ENCODE results near the gene TUBA3D. TPM values are rescaled to one million over a fixed set of nuclear protein-coding genes. Genes with fewer than 3 reads are reported as not detected.
A peak's percentile ranks its signal among the peaks of the same experiment; 100 is the strongest.
"Not testable (repeated sequence)": the region's sequence is repeated elsewhere in the genome, so short reads cannot be mapped to it uniquely, and the experiment has no call there.

Gene TUBA3D
- total and polyA plus RNA-seq, 9 of the 15 experiments (the other 6 are each of a cell fraction or from before 2014, with no cell fraction given) = not detected

- FAIRE-seq; in situ Hi-C loops (cut with MboI): not testable (repeated sequence)
- H3K4me1 ChIP-seq (replicated peaks in 1 of 2; ENCODE audit: control insufficient read depth in 2 of 2, insufficient read depth in 2 of 2, low read length in 2 of 2) = peaks cover 0 to 22% of the 10 kb centered on the region in 2 experiments; a peak in 2 of 5 replicates
These were observed 54.9 kb downstream of the TUBA3D start for GRCh38 chr2:131530626-131531344.

DNA sequence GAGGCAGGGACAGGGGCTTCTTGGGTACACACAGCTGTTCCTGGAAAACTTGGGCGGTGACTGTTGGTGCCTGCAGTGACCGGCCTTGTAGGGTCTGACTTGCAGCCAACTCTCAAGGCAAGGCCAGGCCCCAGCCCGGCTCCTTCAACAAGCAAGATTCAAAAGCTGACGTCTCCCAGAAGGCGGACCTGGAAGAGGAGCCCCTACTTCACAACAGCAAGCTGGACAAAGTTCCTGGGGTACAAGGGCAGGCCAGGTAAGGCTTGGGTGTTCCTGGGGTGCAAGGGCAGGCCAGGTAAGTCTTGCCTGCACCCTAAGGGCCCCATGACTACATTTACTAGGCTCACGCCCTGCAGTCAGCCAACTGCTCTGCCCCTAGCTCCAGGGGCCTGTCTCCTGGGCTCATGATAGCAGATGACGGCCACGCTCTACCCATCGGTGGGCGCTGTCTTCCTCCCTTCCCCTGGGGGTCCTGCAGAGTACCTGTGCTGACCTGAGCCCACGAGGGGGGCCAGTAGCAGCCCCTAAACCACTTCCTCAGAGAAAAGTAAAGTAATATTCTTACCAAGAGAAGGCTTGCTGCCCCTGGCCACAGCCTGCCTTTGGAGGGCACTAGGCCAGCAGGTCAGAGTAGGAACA lies 55.7 kb downstream of the TUBA3D start:
- H3K36me3 ChIP-seq (ENCODE audit: control insufficient read depth, insufficient read depth, low read length); H3K27me3 ChIP-seq (ENCODE audit: control insufficient read depth in 2 of 2, insufficient read depth in 2 of 2, low read length in 2 of 2); CTCF ChIA-PET (ENCODE audit: low intra/inter-chr PET ratio); FAIRE-seq; H2AFZ ChIP-seq (ENCODE audit: low read depth, low read length); DNase-seq (ENCODE audit: extremely low read depth in 1 of 4, low spot score in 3 of 4); H3K9me3 ChIP-seq (replicated peaks; ENCODE audit: control insufficient read depth, insufficient read depth, low read depth, low read length); POLR2A ChIA-PET; H3K79me2 ChIP-seq (ENCODE audit: control insufficient read depth, insufficient read depth, low read length); H3K27ac ChIP-seq (ENCODE audit: extremely low read depth, low read depth, low read length); H3K9ac ChIP-seq (ENCODE audit: insufficient read depth in 1 of 2, low read depth in 2 of 2, low read length in 2 of 2); BruUV-seq (replicated peaks); intact Hi-C loops (cut with micrococcal nuclease); H4K20me1 ChIP-seq (replicated peaks; ENCODE audit: control insufficient read depth, insufficient read depth, low read length); ATAC-seq; H3K9me1 ChIP-seq (ENCODE audit: control insufficient read depth, insufficient read depth, low read length); H3K4me3 ChIP-seq; H3K4me2 ChIP-seq (ENCODE audit: insufficient read depth, low read length); in situ Hi-C loops (cut with MboI): not testable (repeated sequence)
- peaks cover 0 to 28% of the 10 kb centered on the region in 2 experiments; a peak in 2 of 5 replicates for H3K4me1 ChIP-seq (replicated peaks in 1 of 2; ENCODE audit: control insufficient read depth in 2 of 2, insufficient read depth in 2 of 2, low read length in 2 of 2)
- WGBS (ENCODE audit: insufficient coverage, low coverage, missing lambda C conversion rate) = 60% methylated on average over 3 of the region's 11 CpGs

More at GRCh38 chr2:131530626-131531344, 54.9 kb downstream of the TUBA3D start:
- H3K9me3 ChIP-seq (replicated peaks; ENCODE audit: control insufficient read depth, insufficient read depth, low read depth, low read length); BruUV-seq (replicated peaks); CTCF ChIA-PET (ENCODE audit: low intra/inter-chr PET ratio); H2AFZ ChIP-seq (ENCODE audit: low read depth, low read length); H3K4me2 ChIP-seq (ENCODE audit: insufficient read depth, low read length); H3K79me2 ChIP-seq (ENCODE audit: control insufficient read depth, insufficient read depth, low read length); intact Hi-C loops (cut with micrococcal nuclease); POLR2A ChIA-PET; H4K20me1 ChIP-seq (replicated peaks; ENCODE audit: control insufficient read depth, insufficient read depth, low read length); DNase-seq (ENCODE audit: extremely low read depth in 1 of 4, low spot score in 3 of 4); H3K4me3 ChIP-seq; H3K27ac ChIP-seq (ENCODE audit: extremely low read depth, low read depth, low read length); H3K9me1 ChIP-seq (ENCODE audit: control insufficient read depth, insufficient read depth, low read length); H3K36me3 ChIP-seq (ENCODE audit: control insufficient read depth, insufficient read depth, low read length); H3K27me3 ChIP-seq (ENCODE audit: control insufficient read depth in 2 of 2, insufficient read depth in 2 of 2, low read length in 2 of 2); H3K9ac ChIP-seq (ENCODE audit: insufficient read depth in 1 of 2, low read depth in 2 of 2, low read length in 2 of 2): not testable (repeated sequence)
- ATAC-seq = peak; percentile 6; the same call in 1 of the 3 replicates
- 35% methylated on average over 11 of the region's 22 CpGs for WGBS (ENCODE audit: insufficient coverage, low coverage, missing lambda C conversion rate)
- TF ChIP-seq CTCF (IDR thresholded peaks at IDR 0.05 in 2 of 3, conservative IDR thresholded peaks at IDR 0.05 in 1 of 3; ENCODE audit: insufficient read depth in 2 of 3, low read depth in 1 of 3, low read length in 3 of 3) = 0 out of 6 replicates have a peak, but pooled peaks of 1 of the 3 experiments have one; percentile 27

Small RNA genes lying within 50 kb of the gene (microRNA-seq; reads per million reads assigned to microRNA genes)
- gene MIR4784 (ENCODE audit: borderline microRNAs expressed) = not detected

Other genes with a start within 250 kb of the TUBA3D start
- not detected in 2 replicates for gene RAB6D, start 112.0 kb upstream of the TUBA3D start, total RNA-seq (2014; rRNA removed)
- gene RAB6D, start 112.0 kb upstream of the TUBA3D start, total RNA-seq (2014; rRNA removed; fragmentation: Illumina TruSeq; extraction: Trizol) = 0.04 TPM in 1 of 2 replicates, not detected in the other
- not detected in 2 replicates for gene RAB6D, start 112.0 kb upstream of the TUBA3D start, total RNA-seq (2015; rRNA removed; fragmentation: Illumina TruSeq; extraction: Trizol)
- not detected in 2 replicates for gene RAB6D, start 112.0 kb upstream of the TUBA3D start, total RNA-seq (2021)
- 0.03 TPM in 2 replicates for gene RAB6D, start 112.0 kb upstream of the TUBA3D start, polyA plus RNA-seq (2011; rRNA removed)
- gene RAB6D, start 112.0 kb upstream of the TUBA3D start, polyA plus RNA-seq (2014; fragmentation: Illumina TruSeq; extraction: Trizol) = 0.03 TPM in 1 of 2 replicates, not detected in the other
- gene RAB6D, start 112.0 kb upstream of the TUBA3D start, polyA plus RNA-seq (2014; fragmentation: Nextera tagmentation; extraction: Ambion mirVana) = under 1 TPM in 1 of 2 experiments, not detected in 1; 0.01 TPM
- not detected in 2 replicates for gene RAB6D, start 112.0 kb upstream of the TUBA3D start, polyA plus RNA-seq (2014; rRNA removed)
- gene MZT2A, start 16.3 kb downstream of the TUBA3D start, total RNA-seq (2014; rRNA removed) = 355 and 449 TPM in 2 replicates
- gene MZT2A, start 16.3 kb downstream of the TUBA3D start, total RNA-seq (2014; rRNA removed; fragmentation: Illumina TruSeq; extraction: Trizol) = 14.0 and 16.2 TPM in 2 replicates
- 101 and 116 TPM in 2 replicates for gene MZT2A, start 16.3 kb downstream of the TUBA3D start, total RNA-seq (2015; rRNA removed; fragmentation: Illumina TruSeq; extraction: Trizol)
- gene MZT2A, start 16.3 kb downstream of the TUBA3D start, total RNA-seq (2021) = 261 and 263 TPM in 2 replicates
- 124 and 159 TPM in 2 replicates for gene MZT2A, start 16.3 kb downstream of the TUBA3D start, polyA plus RNA-seq (2011; rRNA removed)
- gene MZT2A, start 16.3 kb downstream of the TUBA3D start, polyA plus RNA-seq (2014; fragmentation: Illumina TruSeq; extraction: Trizol) = 12.3 and 61.7 TPM in 2 replicates
- gene MZT2A, start 16.3 kb downstream of the TUBA3D start, polyA plus RNA-seq (2014; fragmentation: Nextera tagmentation; extraction: Ambion mirVana) = 10 to 100 TPM in 1 of 2 experiments, 1 to 10 TPM in 1; 5.8 to 10.8 TPM
- gene MZT2A, start 16.3 kb downstream of the TUBA3D start, polyA plus RNA-seq (2014; rRNA removed) = 313 and 341 TPM in 2 replicates
- gene CCDC74A, start 51.8 kb downstream of the TUBA3D start, total RNA-seq (2014; rRNA removed) = 19.5 and 28.0 TPM in 2 replicates
- 3.7 and 4.3 TPM in 2 replicates for gene CCDC74A, start 51.8 kb downstream of the TUBA3D start, total RNA-seq (2014; rRNA removed; fragmentation: Illumina TruSeq; extraction: Trizol)
- 9.5 and 9.6 TPM in 2 replicates for gene CCDC74A, start 51.8 kb downstream of the TUBA3D start, total RNA-seq (2015; rRNA removed; fragmentation: Illumina TruSeq; extraction: Trizol)
- 12.5 and 13.1 TPM in 2 replicates for gene CCDC74A, start 51.8 kb downstream of the TUBA3D start, total RNA-seq (2021)
- gene CCDC74A, start 51.8 kb downstream of the TUBA3D start, polyA plus RNA-seq (2011; rRNA removed) = 22.1 and 29.0 TPM in 2 replicates
- gene CCDC74A, start 51.8 kb downstream of the TUBA3D start, polyA plus RNA-seq (2014; fragmentation: Illumina TruSeq; extraction: Trizol) = 8.8 and 11.0 TPM in 2 replicates
- gene CCDC74A, start 51.8 kb downstream of the TUBA3D start, polyA plus RNA-seq (2014; fragmentation: Nextera tagmentation; extraction: Ambion mirVana) = 1 to 10 TPM; 1.1 to 1.3 TPM
- 25.1 and 38.1 TPM in 2 replicates for gene CCDC74A, start 51.8 kb downstream of the TUBA3D start, polyA plus RNA-seq (2014; rRNA removed)

All from K562 (cell line).